GM23338 (cell line): ENCODE data around the gene ACAD11. TPM values are rescaled to one million over a fixed set of nuclear protein-coding genes. Genes with fewer than 3 reads are reported as not detected.

Experiments used
- CREB1 ChIP-seq: fragments of 250-450 bp; sonication (Bioruptor Pico); IDR thresholded peaks from 2 replicates; pipeline ENCODE4 v1.5.0; 2020; ENCODE audit warnings: low read depth, mild to moderate bottlenecking, moderate library complexity
- CTCF ChIP-seq, 2 experiments: fragments of 200-600 bp in 1 of 2; sonication (generic) in 1 of 2; conservative IDR thresholded peaks; 2 replicates each; pipeline versions ENCODE4 v1.5.1 to v1.6.1; 2016 to 2017; ENCODE audit warnings: antibody characterized with exemption in 2 of 2, low read depth in 2 of 2, mild to moderate bottlenecking in 2 of 2, moderate library complexity in 1 of 2
- ETS1 ChIP-seq: IDR thresholded peaks from 2 replicates; pipeline ENCODE4 v1.6.1; 2016; ENCODE audit warnings: antibody characterized with exemption
- EZH2 ChIP-seq: fragments of 200-600 bp; sonication (generic); IDR thresholded peaks from one replicate; pipeline ENCODE4 v1.8.0; 2017; ENCODE audit warnings: antibody characterized with exemption, mild to moderate bottlenecking, low read depth; ENCODE audit not compliant: unreplicated experiment
- EZH2phosphoT487 ChIP-seq: fragments of 200-600 bp; sonication (generic); IDR thresholded peaks from one replicate; pipeline ENCODE4 v1.8.1; 2018; ENCODE audit warnings: antibody characterized with exemption; ENCODE audit not compliant: unreplicated experiment
- JUNB ChIP-seq: IDR thresholded peaks from one replicate; pipeline ENCODE4 v1.6.1; 2016; ENCODE audit warnings: antibody characterized with exemption; ENCODE audit not compliant: unreplicated experiment
- POLR2AphosphoS5 ChIP-seq: IDR thresholded peaks from 2 replicates; pipeline ENCODE4 v1.6.1; 2016; ENCODE audit warnings: antibody characterized with exemption, low read depth
- STAT1 ChIP-seq: IDR thresholded peaks from one replicate; pipeline ENCODE4 v1.6.1; 2016; ENCODE audit warnings: antibody characterized with exemption; ENCODE audit not compliant: unreplicated experiment
- ZNF114 ChIP-seq: fragments of 250-450 bp; sonication (Bioruptor Pico); IDR thresholded peaks from 2 replicates; pipeline ENCODE4 v1.5.0; 2020; ENCODE audit warnings: mild to moderate bottlenecking, moderate library complexity
- ZNF462 ChIP-seq: fragments of 250-450 bp; sonication (Bioruptor Pico); IDR thresholded peaks from 2 replicates; pipeline ENCODE4 v1.5.0; 2020; ENCODE audit warnings: mild to moderate bottlenecking, moderate library complexity
- polyA plus RNA-seq: library from polyadenylated mRNA; unstranded; fragments of >200 nt; fragmentation: Nextera tagmentation; extraction: Ambion mirVana; gene quantifications from 2 replicates; pipeline ENCODE4 v1.2.1, GENCODE V29; 2016
- total RNA-seq: library from RNA; depleted of rRNA; stranded (reverse); fragments of >200 nt; shearing (Covaris generic); gene quantifications from 2 replicates; pipeline ENCODE4 v1.2.3, GENCODE V29; 2014

The ACAD11 gene
- total and polyA plus RNA-seq, 2 experiments from 2014 or later, result 11.4 to 17.1 TPM

GRCh38 chr3:132661101-132661500 lies 1.5 kb upstream of the ACAD11 start (continued):
- TF ChIP-seq ZNF462 (CRISPR knock-in tag) (no peak), EZH2 (no peak), EZH2phosphoT487 (no peak), ETS1 (no peak), STAT1 (no peak), CTCF (conservative IDR thresholded peaks at IDR 0.05; ENCODE audit: low read depth in 2 of 2) (no peak), JUNB (no peak), POLR2AphosphoS5 (no peak), CREB1 (CRISPR knock-in tag) (no peak), ZNF114 (CRISPR knock-in tag) (no peak)
